Activated CD8-positive, alpha-beta memory T cell treated with anti-CD3 and anti-CD28 coated beads, Interleukin-2, amount 50 U/mL, for 24 hours (primary cell): Measurements from ENCODE around the gene TMEM30B.
"Not testable (repeated sequence)": the region's sequence is repeated elsewhere in the genome, so short reads cannot be mapped to it uniquely, and the experiment has no call there.

ENCODE experiments used
- DNase-seq: peaks from one replicate; pipeline ENCODE4 v3.0.0-alpha.2; 2020; ENCODE audit errors: extremely low read depth

TMEM30B gene, protein sequence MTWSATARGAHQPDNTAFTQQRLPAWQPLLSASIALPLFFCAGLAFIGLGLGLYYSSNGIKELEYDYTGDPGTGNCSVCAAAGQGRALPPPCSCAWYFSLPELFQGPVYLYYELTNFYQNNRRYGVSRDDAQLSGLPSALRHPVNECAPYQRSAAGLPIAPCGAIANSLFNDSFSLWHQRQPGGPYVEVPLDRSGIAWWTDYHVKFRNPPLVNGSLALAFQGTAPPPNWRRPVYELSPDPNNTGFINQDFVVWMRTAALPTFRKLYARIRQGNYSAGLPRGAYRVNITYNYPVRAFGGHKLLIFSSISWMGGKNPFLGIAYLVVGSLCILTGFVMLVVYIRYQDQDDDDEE

DNA sequence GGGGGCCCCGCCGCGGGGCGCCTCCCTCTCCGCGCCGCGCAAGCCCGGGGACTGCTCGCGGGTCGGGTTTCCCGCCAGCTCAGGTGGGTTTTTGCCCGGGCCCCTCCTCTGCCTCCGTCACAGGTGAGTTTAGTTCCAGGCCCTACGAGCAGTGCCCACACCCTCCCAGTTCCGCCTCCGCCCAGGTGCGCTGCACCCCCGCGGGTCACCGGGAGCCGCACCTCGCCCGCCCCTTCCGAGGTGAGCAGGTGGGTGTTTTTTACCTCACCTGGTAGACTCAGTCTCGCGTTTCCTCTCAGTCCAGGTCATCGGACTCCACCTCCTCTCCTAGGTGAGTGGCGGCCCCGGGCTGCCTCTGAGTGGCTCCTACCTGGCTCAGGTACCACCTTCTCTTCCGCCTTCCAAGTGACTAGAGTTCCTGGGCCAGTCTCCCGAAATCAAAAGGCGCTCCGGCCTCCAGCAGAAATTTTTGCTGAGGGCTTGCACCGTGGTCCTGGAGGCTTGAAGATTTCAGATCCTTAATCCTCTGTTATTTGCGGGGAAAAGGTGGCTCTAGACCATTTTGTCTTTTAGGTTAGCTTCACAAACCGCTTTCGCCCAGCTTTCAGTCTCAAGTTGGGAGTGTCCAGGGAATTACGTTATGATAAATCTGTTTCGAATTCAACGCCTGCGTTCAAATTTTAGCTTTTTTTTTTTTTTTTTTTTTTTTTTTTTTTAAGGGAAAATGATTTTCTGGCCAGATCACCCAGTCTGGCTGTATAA lies at the start of gene TMEM30B:
Gene TMEM30B, minus strand, starts transcription at position 153 of the 762 bp plus-strand sequence. CDS start 191 bp downstream, outside the sequence.
- no peak for DNase-seq

DNA sequence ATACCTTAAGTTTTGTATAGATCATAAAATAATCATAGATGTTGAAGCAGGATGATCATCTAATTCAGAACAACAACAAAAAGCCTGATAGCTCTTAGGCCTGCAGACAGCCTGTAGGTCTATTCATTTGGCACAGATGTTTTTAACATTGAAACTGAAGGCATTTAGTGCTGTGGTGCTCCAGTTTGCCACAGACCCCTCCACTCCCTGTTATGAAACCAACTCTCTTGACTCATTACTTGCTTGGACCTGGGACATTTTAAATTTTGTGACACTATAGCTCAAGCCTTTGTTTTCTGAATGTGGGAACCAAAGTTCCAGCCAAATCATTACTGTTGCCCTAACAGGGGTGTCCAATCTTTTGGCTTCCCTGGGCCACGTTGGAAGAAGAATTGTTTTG lies 49.4 kb upstream of the TMEM30B start:
- no peak for DNase-seq

DNA sequence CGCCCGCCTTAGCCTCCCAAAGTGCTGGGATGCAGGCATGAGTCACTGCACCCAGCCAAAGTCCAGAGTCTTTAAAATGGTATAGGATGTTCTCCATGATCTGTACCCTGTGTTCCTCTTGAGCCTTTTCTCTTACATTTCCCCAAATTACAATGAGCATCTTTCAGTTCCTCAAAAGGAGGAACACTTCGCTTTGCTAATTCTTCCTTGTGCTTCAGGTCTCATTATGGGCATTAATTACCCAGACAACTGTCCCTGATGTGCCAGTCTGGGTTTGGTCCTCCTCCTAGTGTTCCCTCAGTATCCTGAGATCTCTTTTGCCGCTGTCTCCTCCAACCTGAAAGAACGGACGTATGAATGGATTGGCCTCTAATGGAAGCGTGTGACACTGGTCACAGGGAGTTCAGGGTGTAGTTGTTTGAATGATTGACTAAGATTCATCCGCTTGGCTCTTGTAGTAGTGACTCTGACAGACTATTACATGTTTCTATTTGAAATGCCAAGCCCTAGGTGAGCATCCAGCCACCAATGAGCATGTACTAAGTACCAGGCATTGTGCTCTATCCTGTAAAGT lies 48.4 kb upstream of the TMEM30B start:
- no peak for DNase-seq

DNA sequence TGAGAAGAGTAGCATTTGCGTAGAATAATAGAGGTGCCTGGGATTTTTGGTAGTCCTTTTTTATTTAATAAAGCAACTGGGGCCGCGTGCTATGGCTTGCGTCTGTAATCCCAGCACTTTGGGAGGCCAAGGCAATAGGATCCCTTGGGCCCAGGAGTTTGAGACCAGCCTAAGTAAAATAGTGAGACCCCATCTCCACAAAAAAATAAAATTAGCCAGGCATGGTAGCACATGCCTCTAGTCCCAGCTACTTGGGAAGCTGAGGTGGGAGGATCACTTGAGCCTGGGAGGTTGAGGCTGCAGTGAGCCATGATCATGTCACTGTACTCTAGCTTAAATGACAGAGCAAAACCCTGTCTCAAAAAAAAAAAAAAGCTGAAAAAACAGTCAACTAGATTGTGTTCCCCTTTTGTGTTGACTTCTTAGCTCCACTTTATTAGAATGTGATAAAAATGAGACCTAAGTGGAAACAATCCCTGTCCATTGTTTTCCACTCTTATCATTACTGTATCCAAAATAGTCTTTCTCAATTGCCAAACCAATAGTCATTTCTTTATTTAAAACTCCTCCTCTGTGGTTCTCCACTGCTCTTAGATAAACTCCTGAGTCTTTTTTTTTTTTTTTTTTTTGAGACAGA lies 47.6 kb upstream of the TMEM30B start:
- no peak for DNase-seq

DNA sequence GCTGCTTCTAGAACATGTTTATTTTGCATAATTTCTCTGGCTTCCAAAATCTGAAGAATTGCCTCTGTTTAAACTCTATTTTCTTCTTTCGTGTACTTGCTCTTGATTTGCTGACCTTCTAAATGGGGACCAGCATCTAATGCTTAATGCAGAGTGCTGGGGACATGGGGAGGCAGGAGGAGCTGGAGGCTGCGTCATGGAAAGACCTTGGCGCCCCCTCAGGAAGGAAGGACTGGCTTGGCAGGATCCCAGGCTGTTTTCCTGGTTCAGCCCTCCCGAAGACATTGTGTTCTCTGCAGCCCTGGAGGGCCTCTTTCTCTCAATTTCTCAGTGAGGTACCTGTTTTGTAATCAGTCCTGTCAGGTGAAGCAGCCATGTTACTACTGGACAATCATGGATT lies 45.7 kb upstream of the TMEM30B start:
- DNase-seq, result no peak

DNA sequence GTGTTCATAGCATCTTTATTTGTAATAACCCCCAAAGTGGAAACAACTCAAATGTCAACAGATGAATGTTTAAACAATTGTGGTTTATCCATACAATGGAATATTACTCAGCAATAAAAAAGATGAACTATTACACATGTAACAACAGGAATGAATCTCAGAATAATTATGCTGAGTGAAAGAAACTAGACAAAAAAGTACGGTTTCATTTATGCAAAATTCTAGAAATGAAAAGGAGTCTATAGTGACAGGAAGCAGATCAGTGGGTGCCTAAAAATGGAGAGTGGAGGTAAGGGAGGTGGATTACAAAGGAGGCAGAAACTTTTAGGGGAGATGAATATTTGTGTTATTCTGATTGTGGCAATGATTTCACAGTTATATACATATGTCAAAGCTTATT lies 45.0 kb upstream of the TMEM30B start:
- DNase-seq, result no peak

DNA sequence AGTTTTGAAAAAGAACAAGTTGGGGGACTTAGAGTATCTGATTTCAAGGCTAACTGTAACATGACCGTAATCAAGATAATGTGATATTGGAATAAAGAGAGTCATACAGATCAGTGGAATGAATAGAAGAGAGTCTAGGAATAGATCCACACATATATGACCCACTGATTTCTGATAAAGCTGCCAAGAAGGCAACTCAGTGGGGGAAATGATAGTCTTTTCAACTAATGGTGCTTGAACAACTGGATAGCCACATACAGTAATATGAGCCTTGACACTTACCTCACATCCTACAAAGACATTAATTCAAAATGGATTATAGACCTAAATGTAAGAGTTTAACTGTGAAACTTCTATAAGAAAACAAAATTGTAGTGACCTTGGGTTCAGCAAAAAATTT lies 44.0 kb upstream of the TMEM30B start:
- no peak for DNase-seq

DNA sequence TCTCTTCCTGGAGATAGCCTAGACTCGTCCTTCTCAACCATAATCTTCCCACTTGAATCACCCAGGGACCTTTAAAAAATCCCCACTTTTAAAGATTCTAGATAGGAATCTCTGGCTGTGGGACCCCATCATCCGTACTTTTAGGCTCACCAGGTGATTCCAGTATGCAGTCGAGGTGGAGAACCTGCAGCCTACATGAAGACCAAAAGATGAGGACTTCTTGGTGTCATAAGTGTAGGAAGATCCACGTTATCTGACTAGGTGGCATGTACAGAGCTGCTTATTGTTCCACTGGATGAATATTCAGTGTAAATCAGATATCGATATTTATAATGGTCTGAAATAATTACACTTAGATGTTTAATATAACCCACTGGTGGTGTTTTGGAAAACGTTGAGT lies 42.8 kb upstream of the TMEM30B start:
- no peak for DNase-seq

DNA sequence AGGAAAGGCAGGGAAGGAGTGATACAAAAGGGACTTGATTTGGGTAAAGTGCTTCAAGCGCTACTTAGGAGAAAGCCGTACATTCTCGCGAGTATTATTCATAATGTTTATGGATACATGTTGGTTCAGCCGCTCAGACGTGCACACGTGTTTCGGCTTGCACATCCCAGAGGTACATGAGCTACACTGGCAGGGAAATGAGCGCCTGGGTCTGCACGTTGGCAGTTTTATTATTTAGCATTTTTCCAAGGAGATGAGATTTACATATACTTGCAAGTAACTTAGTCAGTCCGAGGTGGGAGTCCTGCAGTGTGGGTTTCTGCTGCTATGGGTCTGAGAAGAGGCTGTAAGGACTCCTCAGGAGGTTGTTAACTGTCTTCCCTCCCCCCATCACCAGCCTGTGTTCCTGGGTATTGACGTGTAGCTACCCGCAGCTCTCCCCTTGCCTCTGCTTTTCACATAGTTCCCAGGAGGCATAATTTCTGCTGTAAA lies 41.7 kb upstream of the TMEM30B start:
- DNase-seq, result no peak

DNA sequence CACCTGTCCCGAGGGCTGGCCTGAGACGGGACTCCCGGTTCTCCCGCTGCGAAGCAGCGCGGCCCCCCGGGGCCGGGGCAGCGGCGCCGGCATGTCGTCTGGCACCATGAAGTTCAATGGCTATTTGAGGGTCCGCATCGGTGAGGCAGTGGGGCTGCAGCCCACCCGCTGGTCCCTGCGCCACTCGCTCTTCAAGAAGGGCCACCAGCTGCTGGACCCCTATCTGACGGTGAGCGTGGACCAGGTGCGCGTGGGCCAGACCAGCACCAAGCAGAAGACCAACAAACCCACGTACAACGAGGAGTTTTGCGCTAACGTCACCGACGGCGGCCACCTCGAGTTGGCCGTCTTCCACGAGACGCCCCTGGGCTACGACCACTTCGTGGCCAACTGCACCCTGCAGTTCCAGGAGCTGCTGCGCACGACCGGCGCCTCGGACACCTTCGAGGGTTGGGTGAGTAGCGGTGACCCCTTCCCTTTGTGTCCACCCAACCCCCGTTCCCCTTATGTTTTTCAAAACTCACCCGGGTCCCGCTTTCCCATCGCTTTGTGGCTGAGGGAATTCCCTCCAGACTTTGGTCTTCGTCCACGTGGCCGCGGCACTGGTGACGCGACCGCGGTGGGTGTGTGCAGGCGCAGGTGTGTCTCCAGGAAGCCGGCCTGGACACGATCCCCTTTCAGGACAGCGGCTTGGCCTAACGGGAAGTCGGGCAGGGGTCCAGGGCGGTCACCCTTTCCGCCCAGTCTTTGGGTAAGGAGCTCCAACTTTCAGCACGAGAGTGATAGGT lies 41.1 kb upstream of the TMEM30B start:
- no peak for DNase-seq

DNA sequence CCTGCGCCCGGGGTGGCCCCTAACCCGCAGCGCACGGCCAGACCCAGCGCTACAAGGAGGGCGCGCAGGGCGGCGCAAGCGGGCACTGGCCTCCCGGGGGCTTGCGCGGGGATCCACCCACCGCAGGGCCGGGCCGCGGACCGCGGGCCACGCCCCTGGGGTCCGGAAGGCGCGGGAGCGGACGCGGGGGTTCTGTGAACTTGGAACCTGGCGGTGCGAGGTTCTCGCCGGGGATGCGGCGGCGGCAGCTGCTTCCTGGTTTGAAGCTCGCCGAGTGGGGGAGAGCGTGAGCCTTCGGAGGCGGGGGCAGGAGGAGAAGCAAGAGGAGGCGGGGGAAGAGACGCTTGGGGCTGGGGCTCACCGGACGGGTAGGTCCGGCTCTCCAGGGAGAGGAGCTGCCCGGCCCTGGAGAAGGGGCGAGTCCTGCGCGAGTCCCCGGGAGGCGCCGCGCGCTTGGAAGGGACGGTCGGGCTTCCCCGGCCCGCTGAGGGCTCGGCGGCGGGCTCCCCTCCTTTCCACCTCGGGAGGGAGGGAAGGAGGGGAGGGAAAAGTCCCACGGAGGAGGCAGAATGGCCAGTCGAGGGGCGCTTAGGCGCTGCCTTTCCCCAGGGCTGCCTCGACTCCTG lies 40.4 kb upstream of the TMEM30B start, which contains the start of gene PRKCH:
Gene PRKCH, plus strand, starts transcription at position 195 of the 626 bp plus-strand sequence. CDS start 523 bp downstream, outside the sequence.
- peak; percentile 47 for DNase-seq

DNA sequence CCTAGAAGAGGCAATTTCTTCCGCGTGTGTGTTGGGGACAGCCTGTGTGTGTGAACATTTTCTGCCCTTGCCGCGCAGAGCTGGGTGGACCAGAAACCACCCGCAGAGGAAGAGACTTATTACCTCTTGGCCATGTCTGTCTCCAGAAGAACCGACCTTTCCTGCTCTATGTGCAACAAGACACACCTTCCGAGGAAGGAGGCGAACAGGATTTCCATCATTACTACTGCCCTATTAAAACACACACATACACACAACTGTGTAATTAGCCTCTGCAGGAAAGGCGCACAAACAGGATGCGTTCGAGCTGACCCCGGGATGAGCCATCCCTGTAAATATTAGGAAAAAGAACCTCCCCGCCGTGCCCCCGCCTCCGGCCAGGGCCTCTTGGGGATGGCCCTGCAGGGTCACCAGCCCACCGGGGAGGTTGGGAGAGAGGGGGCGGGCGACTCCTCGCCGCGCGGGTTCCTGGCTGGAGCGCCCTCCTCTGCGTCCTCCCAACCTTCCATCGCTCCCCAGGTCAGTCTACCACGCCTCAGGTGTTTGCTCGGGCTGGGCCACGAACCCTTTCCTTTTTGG lies 39.8 kb upstream of the TMEM30B start:
- no peak for DNase-seq

DNA sequence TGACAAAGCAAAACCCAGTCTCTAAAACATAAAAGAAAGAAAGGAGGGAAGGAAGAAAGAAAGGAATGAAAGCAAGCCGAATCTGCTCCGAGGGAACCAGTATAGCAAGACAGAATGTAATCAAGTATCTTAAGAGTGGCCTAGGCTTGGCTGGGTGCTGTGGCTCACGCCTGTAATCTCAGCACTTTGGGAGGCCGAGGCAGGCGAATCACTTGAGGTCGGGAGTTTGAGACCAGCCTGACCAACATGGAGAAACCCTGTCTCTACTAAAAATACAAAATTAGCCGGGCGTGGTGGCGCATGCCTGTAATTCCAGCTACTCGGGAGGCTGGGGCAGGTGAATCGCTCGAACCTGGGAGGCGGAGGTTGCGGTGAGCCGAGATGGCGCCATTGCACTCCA lies 39.0 kb upstream of the TMEM30B start:
- not testable (repeated sequence) for DNase-seq

DNA sequence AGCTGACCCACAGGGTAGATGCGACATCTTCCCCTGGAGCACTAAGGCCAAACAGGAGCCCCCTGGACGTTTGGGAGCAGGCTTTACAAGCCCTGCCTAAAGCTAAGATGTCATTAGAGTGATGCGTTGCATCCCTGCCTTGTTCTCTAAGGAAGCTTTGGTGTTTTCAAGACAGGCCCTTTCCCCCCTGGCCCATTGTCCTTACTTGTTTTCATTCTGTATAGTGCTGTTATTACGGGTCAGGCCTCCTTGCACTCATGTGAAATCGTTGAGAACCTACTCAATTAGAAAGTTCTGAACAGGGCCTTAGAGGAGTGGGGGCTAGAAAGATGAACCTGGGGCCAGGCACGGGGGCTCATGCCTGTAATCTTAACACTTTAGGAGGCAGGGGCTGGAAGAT lies 38.6 kb upstream of the TMEM30B start:
- no peak for DNase-seq

DNA sequence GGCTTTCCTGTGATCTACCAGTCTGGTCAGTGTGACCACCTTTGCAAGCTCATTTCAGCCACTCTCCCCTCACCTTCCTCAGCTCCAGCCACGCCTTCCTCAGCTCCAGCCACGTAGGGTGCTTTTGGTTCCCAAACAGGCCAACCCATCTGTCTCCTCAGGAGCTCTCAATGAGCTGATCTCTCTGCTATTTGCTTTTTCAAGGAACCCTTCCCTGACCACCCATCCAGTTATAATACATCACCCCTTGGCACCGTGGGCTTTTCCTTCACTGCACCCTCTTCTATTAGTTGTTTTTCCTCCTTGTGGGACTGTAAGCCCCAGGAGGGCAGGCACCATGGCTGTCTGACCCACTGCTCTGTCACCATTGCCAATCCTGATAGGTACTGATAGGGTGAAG lies 37.9 kb upstream of the TMEM30B start:
- no peak for DNase-seq

DNA sequence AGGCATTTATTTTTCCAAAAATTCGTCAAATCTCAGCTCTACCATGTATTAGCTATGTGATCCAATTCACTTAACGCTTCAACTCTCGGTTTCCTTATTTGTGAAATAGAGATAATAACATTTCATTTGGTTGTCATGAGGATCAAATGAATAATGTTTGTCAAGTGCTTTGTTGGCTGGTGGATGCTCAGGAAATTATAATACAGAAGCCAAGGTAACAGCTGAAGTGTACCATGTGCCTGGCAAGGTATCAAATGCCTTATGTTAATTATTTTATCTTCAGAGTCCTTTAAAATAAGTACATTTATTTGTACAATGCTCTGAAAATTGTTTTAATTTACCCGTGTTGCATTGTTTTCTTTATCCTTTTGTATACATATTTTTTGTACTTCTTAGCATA lies 34.2 kb upstream of the TMEM30B start:
- DNase-seq, result no peak

DNA sequence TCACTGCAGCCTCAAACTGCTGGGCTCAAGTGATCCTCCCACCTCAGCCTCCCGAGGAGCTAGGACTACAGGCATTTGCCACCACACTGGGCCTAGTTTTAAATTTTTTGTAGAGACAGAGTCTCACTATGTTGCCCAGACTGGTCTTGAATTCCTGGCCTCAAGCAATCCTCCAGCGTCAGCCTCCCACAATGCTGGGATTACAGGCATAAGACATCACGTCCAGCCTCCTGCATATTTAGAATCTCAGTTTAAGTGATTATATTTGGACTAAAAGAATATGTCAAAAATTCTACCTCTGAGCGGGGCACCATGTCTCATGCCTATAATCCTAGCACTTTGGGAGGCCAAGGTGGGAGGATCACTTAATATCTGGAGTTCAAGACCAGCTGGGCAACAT lies 27.6 kb upstream of the TMEM30B start:
- DNase-seq, result not testable (repeated sequence)

DNA sequence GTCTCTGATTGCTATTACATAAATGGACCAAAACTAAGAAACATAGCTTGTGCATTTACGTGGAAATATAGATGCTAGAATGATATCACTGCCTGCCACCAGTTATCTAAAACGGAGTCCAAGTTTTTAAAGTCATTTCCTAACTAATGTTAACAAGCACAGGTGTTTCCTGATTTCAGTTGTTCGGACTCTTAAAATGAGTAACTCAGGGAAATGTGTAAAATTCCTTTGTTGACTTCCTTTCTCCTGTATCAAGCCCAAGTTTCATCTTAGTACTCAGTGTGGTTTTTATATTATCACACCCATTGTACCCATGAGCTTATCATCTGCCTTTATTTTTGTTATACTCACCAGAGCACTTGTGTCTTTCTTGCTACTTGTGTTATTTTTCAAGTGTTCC lies 27.1 kb upstream of the TMEM30B start:
- DNase-seq, result no peak

DNA sequence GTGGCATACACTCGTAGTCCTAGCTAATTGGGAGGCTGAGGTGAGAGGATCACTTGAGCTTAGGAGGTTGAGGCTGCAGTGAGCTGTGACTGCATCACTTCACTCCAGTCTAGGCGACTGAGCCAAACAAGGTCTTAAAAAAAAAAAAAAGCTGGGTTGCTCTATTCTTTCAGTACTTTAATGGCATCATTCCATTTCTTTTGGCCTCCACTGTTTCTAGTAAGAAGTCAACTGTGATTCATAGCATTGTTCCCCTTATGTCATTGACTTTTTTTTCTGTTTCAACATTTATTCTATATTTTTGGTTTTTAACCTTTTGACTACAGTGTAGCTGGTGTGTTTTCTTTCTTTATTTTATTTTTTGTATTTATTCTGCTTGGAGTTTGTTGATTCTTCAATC lies 23.6 kb upstream of the TMEM30B start:
- DNase-seq, result no peak

DNA sequence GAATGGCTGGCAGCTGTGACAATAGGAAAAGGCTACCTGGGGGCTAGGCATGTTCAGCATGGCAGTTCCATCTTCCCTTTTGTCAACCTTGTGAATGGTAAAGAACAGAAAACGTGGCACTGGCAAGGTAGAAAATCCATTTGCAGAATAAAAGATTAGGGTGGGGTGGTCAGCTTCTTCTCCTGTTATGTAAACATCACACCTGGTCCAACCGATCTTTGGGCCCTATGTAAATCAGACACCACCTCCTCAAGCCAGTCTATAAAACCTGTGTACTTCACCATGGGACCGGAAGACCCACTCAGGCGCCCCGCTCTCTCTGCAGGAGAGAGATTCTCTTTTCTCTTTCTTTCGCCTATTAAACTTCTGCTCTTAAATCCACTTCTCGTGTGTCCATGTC lies 19.6 kb upstream of the TMEM30B start:
- no peak for DNase-seq

DNA sequence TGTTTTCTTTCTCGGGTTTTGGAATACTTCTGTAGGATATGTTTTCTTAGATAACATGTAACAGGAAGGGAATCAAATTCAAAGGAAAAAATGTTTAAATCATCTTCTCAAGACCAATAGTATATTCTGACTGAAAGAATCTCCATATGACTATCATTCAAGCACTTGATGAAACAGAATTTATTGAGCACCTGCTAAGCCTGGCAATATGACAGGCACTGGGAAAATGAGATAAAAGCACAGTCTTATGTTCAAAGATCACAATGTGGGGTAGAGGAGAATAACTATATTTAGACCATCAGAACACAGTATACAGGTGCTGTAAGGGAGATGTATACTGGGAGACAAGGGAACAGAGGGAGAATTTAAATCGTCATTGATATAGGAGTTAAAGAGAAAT lies 19.1 kb upstream of the TMEM30B start:
- DNase-seq, result no peak
